ENCODE data around the gene SLC38A4. TPM values are rescaled to one million over a fixed set of nuclear protein-coding genes. Genes with fewer than 3 reads are reported as not detected.

SLC38A4 gene
- total RNA-seq, result 0.27 TPM
- long read RNA-seq, partial matches to known transcripts, result 0 of 1 reads
- long read RNA-seq, other reads (novel, unspliced or antisense), result 0 of 1 reads

DNA sequence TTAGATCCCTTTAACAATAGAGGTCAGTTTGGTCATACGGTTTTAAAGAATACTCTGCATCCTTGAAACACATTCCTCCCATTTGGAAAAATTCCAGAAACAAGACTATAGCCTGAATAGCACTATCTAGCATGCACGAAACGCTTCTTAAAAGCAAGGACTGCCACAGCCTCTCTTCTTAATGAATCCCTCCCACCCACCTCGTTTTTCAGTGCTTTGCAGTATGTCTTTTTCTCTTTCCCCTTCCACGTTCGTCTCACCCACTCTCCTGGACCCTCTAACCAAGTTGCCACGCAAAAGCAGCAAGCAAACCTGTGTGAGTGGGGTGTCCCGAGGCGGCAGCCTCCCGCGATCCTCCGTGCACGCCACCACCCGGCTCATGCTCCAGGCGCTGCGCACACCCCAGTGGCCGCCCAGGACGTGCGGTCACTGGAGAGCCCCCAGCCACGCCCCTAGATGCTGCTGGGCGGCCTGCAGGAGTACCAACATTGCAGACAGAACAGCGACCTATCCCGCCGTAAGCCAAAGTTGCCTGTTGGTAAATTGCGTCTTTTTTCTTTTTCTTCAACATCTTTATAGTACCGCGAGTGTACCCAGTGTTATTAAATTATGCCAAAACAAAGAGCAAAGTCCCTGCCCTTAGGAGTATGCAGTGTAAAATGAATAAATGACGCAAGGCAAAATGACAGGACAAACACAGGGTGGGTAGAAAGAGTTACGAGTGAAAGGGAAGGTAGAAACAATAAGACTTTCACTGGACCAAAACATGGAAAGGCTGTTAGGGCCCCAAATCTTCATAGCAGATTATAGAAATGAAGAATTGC is at the start of gene SLC38A4:
Gene SLC38A4 (minus strand): TSS at position 407 of the 824 bp plus-strand sequence. CDS start 32,926 bp downstream, outside the sequence.
- peaks cover 11% of the 10 kb centered on the region for H3K4me1 ChIP-seq
- no peaks in the 10 kb centered on the region for H3K36me3 ChIP-seq
- peak; percentile 35 for DNase-seq
- H3K9me3 ChIP-seq (replicated peaks), result no peaks in the 10 kb centered on the region
- no peak within 1 kb of the TSS for H3K27ac ChIP-seq (replicated peaks)
- peak within 1 kb of the TSS; percentile 54 for H3K4me3 ChIP-seq
- H3K27me3 ChIP-seq (ENCODE audit: low read depth), result peaks cover 48% of the 10 kb centered on the region
- TF ChIP-seq CTCF (IDR thresholded peaks at IDR 0.05; ENCODE audit: borderline replicate concordance), result peak; percentile 37
- intact Hi-C loops (cut with micrococcal nuclease), result no loop called here

GRCh38 chr12:46875095-46875494 is 49.3 kb upstream of the SLC38A4 start:
- Histone ChIP-seq H3K4me3 (no peak overlapping the region), H3K36me3 (peaks cover 3% of the 10 kb centered on the region), H3K9me3 (replicated peaks) (peaks cover 14% of the 10 kb centered on the region), H3K4me1 (peaks cover 7% of the 10 kb centered on the region), H3K27ac (replicated peaks) (no peak overlapping the region), H3K27me3 (ENCODE audit: low read depth) (no peaks in the 10 kb centered on the region)
- intact Hi-C loops (cut with micrococcal nuclease), result no loop called here
- no peak for DNase-seq
- TF ChIP-seq CTCF (IDR thresholded peaks at IDR 0.05; ENCODE audit: borderline replicate concordance), result no peak

DNA sequence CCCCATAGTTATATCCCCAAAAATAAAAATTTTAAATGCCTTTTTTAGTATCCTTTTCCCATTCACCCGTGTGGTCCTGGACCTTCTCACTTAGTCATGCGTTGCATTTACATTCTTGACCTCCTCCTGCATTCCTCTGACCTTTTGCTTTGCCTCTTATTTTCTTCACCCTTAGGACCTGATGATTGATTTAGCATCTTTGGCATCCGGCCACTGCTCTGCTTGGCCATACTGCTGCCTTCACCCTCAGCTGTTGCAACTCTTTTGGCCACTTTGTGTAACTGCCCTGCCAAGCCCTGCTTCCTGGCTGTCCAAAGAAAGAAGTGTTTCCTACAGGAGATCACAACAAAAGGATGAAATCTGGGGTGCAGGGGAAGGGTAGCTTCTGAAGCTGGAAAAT is 48.8 kb upstream of the SLC38A4 start:
- DNase-seq, result peak; percentile 40
- H3K4me3 ChIP-seq, result no peak overlapping the region
- no peak for TF ChIP-seq CTCF (IDR thresholded peaks at IDR 0.05; ENCODE audit: borderline replicate concordance)
- no peak overlapping the region for H3K27ac ChIP-seq (replicated peaks)
- peaks cover 14% of the 10 kb centered on the region for H3K9me3 ChIP-seq (replicated peaks)
- no peaks in the 10 kb centered on the region for H3K27me3 ChIP-seq (ENCODE audit: low read depth)
- peaks cover 3% of the 10 kb centered on the region for H3K36me3 ChIP-seq
- peaks cover 7% of the 10 kb centered on the region for H3K4me1 ChIP-seq
- intact Hi-C loops (cut with micrococcal nuclease), result no loop called here

GRCh38 chr12:46872135-46872534 is 46.3 kb upstream of the SLC38A4 start:
- no peak overlapping the region for H3K4me3 ChIP-seq
- no peaks in the 10 kb centered on the region for H3K27me3 ChIP-seq (ENCODE audit: low read depth)
- no peak overlapping the region for H3K27ac ChIP-seq (replicated peaks)
- H3K4me1 ChIP-seq, result peaks cover 7% of the 10 kb centered on the region
- peaks cover under 1% of the 10 kb centered on the region for H3K36me3 ChIP-seq
- intact Hi-C loops (cut with micrococcal nuclease), result no loop called here
- TF ChIP-seq CTCF (IDR thresholded peaks at IDR 0.05; ENCODE audit: borderline replicate concordance), result no peak
- H3K9me3 ChIP-seq (replicated peaks), result peaks cover 7% of the 10 kb centered on the region
- DNase-seq, result no peak

GRCh38 chr12:46865311-46865710 is 39.5 kb upstream of the SLC38A4 start:
- H3K27me3 ChIP-seq (ENCODE audit: low read depth), result no peaks in the 10 kb centered on the region
- no peaks in the 10 kb centered on the region for H3K36me3 ChIP-seq
- H3K4me1 ChIP-seq, result no peaks in the 10 kb centered on the region
- DNase-seq, result no peak
- no peak for TF ChIP-seq CTCF (IDR thresholded peaks at IDR 0.05; ENCODE audit: borderline replicate concordance)
- H3K4me3 ChIP-seq, result no peak overlapping the region
- H3K9me3 ChIP-seq (replicated peaks), result peaks cover 36% of the 10 kb centered on the region
- no peak overlapping the region for H3K27ac ChIP-seq (replicated peaks)
- intact Hi-C loops (cut with micrococcal nuclease), result no loop called here

Data from left ventricle myocardium inferior (tissue), 1 donor.